ENCODE data around the gene GIMAP1.

The GIMAP1 gene

DNA sequence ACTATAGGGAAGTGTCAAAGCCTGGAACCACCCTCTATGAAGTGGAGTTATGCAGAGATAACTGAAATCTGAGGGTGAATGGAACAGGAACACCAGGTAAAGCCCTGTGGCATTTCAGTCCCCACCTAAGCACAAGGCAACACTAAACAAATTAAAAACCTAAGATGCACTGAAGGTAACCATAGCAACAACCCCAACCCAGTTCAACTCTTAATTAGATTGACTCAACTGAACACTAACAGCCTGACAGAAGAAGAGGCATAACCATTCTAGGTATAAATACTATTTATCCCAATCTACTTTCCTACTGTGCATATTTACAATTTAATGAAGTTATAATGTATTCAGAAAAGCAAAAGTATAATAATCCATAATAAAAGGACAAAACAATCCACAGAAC lies 11.6 kb downstream of the GIMAP1 start:
- H3K27ac ChIP-seq: no peak overlapping the region
- TF ChIP-seq ZFX (IDR thresholded peaks at IDR 0.05; ENCODE audit: borderline replicate concordance): no peak
- TF ChIP-seq, protein P1, sequence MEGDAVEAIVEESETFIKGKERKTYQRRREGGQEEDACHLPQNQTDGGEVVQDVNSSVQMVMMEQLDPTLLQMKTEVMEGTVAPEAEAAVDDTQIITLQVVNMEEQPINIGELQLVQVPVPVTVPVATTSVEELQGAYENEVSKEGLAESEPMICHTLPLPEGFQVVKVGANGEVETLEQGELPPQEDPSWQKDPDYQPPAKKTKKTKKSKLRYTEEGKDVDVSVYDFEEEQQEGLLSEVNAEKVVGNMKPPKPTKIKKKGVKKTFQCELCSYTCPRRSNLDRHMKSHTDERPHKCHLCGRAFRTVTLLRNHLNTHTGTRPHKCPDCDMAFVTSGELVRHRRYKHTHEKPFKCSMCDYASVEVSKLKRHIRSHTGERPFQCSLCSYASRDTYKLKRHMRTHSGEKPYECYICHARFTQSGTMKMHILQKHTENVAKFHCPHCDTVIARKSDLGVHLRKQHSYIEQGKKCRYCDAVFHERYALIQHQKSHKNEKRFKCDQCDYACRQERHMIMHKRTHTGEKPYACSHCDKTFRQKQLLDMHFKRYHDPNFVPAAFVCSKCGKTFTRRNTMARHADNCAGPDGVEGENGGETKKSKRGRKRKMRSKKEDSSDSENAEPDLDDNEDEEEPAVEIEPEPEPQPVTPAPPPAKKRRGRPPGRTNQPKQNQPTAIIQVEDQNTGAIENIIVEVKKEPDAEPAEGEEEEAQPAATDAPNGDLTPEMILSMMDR (IDR thresholded peaks at IDR 0.05): no peak

DNA sequence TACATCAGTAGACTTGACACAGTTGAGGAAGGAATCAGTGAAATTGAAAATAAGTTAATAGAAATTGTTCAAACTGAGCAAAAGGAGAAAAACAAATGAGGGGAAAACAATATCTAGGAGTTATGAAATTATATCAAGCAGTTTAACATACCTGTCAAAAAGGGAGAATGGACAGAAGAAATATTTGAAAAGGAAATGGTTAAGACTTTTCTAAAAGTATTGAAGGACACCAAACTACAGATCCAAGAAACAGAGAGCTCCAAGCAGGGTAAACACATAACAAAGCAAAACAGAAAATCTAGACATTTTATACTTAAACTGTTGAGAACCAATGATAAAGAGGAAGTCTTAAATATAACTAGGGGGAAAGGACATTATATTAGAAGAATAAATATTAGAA lies 12.2 kb downstream of the GIMAP1 start:
- no peak for TF ChIP-seq ZFX (IDR thresholded peaks at IDR 0.05; ENCODE audit: borderline replicate concordance)
- TF ChIP-seq, protein P1 (IDR thresholded peaks at IDR 0.05): no peak

DNA sequence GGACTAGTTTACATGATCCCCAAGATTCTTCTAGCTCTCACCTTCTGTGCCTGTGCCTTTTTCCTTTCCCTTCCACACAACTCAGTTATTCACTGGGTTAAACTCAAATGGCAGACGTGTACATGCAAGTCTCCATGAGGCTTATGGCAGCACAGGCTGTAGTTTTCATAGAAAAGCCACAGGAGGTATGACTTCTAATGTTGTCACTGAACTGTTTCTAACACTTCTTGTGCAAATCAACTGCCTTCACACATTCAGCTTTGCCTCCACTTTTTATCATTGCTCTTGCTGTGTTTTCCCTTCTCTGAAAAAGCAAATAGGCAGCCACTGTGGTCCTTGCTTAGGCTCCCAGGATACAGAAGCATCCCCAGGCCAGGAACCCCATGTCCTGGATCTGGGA lies 15.5 kb downstream of the GIMAP1 start:
- no peak overlapping the region for H3K27ac ChIP-seq
- no peak for TF ChIP-seq ZFX (IDR thresholded peaks at IDR 0.05; ENCODE audit: borderline replicate concordance)
- TF ChIP-seq, protein P1 (IDR thresholded peaks at IDR 0.05): no peak

More for the DNA sequence above, 12.2 kb downstream of the GIMAP1 start:
- H3K27ac ChIP-seq: no peak overlapping the region

DNA sequence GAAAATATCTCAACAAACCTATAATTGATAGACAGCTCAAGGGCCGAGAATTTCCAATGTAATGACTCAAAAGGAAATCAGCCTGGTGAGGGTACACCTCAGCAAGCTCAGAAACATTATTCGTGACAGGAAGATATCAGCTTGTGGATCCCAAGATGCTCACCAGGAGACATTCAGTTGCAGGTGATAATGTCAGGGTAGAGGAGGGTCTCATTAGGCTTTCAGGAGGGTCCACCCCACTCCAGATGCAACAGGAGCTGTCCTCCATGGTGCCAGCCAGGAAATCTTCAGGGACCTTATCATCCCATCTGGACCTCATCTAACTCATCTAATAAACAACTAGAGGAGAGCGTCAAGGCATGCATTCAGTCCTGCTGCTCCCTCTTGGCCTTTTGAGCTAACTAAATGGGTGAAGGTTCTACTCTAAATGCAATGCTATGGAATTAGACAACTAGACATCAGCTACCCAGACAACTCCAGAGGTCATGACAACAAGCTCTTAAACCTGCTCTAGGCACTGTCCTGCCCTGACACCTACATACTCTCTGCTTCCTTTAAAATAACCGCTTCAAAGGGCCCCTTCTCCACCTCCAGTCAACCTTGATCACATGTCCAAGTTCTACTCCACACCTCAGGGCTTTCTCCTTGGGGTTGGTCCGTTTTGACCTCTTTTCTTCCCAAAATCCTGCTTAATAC lies 16.5 kb downstream of the GIMAP1 start:
- TF ChIP-seq, protein P1 (IDR thresholded peaks at IDR 0.05): no peak
- no peak for TF ChIP-seq ZFX (IDR thresholded peaks at IDR 0.05; ENCODE audit: borderline replicate concordance)
- no peak overlapping the region for H3K27ac ChIP-seq

DNA sequence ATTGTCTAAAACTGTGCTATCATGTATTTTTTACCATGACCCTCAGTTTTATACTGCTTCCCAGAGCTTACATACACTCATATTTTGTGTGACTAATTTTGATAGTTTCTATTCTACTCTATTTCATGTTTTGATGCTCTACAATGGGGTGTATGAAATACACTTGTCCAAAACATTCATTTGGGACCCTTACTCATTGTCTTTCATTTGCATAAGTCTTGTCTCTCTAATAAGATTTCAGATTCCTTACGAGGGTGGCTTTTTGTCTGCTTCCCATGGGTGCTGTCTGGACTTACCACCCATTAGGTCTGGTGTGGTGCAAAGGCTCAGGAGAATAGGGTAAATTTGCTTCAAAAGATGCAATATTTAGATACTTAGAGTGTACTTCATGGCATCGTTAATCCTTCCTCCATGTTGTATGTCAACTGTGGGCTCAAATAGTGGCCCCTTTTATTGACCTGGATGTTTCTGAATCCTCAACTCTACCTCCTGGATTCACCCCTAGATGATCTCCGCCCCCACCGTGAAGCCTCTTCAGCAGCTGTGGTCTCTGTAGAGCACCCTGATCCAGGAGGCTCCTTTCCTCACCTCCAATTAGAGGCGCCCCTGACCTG lies 17.2 kb downstream of the GIMAP1 start:
- H3K27ac ChIP-seq: no peak overlapping the region
- no peak for TF ChIP-seq ZFX (IDR thresholded peaks at IDR 0.05; ENCODE audit: borderline replicate concordance)
- TF ChIP-seq, protein P1 (IDR thresholded peaks at IDR 0.05): no peak

DNA sequence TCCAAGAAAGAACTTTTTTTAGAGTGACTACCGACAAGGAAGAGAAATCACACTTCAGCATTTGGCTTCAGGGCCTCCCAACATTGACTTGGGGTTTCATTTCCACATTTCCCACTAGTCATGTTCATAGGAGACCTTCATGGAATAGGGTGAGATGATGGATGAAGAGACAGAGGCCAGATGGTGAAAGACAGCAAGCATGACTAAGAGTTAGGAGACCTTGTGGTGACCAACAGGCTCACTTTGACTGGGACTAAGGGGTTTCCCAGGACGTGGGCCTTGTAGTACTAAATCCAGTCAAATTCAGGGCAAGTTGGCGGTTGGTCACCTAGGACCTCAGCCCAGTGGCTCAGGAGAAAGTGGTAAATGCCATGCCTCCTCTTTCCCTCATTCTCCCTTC lies 17.8 kb downstream of the GIMAP1 start:
- no peak overlapping the region for H3K27ac ChIP-seq
- TF ChIP-seq, protein P1 (IDR thresholded peaks at IDR 0.05): no peak
- no peak for TF ChIP-seq ZFX (IDR thresholded peaks at IDR 0.05; ENCODE audit: borderline replicate concordance)
